Stimulated activated CD4-positive, alpha-beta T cell treated with anti-CD3 and anti-CD28 coated beads, Interleukin-12 subunit alpha, Interleukin-12 subunit beta, amount 100 ng/mL, for 48 hours (primary cell): Measurements from ENCODE around the gene LRRTM1.

Experiments used
- DNase-seq, 3 donors: peaks; one replicate each; pipeline ENCODE4 v3.0.0-alpha.2; 2020; ENCODE audit warnings: low read depth in 2 of 3, low spot score in 1 of 3

The LRRTM1 gene

GRCh38 chr2:80303909-80304837 is at the start of gene LRRTM1:
TSS of gene LRRTM1 (minus strand) at chr2:80304752. CDS start at chr2:80303819, 933 bp downstream.
- DNase-seq: no peak

DNA sequence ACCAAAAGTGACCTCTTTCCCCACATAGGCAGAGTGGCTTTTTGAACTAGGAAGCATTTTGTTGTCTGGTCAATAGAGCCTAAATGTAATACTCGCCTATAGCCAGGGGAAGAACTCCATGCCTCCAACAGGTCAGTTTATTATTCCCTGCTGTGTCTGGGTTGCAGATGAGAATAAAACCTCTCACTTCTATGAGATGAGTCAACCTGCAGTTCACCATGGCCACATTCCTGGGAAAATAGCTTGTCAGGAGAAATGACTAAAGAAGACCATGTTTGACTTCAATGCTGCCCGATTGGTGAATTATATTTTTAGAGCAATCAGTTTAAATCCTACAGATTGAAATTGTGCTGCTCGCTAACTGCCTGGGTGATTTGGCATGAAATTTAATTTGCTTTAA is 46.7 kb upstream of the LRRTM1 start:
- DNase-seq: no peak

- no peak for DNase-seq
These were observed 44.4 kb upstream of the LRRTM1 start for GRCh38 chr2:80348953-80349352.

- no peak for DNase-seq
These were observed 43.5 kb upstream of the LRRTM1 start for GRCh38 chr2:80348078-80348477.

GRCh38 chr2:80340022-80340421 is 35.5 kb upstream of the LRRTM1 start:
- no peak for DNase-seq

DNA sequence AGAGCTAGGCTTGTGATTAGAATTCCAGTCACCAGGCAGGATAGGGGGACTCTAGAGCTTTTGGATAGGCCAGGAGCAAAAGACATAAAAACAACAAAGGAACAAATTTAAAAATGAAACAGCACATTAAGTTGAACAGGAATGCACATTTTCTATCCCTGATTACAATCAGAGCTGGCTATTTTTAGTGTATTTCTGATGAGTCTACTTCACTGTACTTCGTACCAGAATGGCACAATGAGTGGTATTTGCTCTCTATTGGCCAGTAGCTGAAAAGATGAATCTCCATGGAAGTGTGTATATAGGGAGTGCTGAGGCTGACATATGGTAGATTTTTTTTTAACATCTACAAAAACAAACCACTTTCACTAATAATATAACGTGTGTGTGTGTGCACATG is 34.2 kb upstream of the LRRTM1 start:
- no peak for DNase-seq

DNA sequence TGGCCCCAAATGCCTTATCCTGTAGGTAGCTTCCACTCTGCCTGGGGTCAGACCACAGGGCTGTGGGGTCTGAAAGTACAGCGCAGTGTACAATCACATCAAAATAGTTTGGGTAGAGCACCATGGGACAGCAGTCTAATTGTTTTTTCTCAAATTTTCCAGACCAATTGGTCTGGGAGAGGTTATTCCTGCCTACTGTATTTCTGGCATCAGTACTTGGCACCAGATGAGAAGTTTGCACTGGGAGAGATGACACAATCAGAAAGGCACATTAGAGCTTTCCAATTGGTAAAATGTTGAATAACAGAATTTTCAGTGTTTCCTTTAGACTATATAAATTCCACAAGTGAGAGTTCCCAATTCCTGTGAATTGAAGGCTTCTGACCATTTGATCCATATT is 30.9 kb upstream of the LRRTM1 start:
- no peak for DNase-seq

GRCh38 chr2:80333886-80334285 is 29.3 kb upstream of the LRRTM1 start:
- DNase-seq: no peak

DNA sequence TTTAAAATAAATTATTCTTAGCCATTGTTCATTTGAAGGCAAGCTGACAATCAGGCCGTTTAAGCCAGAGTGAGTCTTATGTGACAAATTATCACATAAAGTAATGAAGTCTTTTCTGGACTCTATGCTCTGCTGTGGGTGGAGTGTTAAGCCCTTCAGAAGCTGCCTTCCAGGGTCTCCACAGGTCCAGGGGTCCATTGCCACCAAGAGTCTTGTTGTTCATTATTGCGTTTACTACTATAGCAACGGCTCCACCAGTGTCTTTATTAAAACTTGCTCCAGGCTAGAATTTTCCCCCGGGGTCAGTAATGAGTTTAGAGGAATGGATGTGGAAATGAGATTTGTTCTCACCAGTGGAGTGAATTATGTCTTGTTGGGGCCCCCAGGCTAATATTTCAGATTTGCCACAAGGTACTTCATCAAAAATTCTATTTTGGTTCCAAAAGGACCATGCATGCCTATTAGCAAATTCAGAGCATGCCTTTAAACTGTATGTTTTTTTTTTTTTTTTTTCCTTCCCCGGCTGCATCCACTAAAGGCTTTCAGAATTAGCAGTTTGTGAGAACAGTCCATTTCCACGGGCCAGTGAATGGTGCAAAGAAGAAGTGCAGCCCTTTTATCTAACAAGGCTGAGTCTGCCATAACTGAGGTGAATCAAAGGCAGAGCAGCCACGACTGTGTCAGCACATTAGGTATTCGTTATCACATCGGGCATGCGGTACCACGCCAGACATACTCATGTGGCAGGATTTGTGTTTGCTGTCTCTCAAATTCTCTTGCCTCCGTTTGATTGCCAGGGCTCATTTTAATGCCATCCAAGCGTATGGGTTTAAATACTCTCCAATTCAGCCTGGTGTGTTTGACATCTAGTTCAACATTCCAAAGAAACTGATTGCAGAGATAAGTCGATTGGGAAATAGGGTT is 26.2 kb upstream of the LRRTM1 start:
- DNase-seq: no peak

- no peak for DNase-seq
These were observed 24.9 kb upstream of the LRRTM1 start for GRCh38 chr2:80329491-80329890.

DNA sequence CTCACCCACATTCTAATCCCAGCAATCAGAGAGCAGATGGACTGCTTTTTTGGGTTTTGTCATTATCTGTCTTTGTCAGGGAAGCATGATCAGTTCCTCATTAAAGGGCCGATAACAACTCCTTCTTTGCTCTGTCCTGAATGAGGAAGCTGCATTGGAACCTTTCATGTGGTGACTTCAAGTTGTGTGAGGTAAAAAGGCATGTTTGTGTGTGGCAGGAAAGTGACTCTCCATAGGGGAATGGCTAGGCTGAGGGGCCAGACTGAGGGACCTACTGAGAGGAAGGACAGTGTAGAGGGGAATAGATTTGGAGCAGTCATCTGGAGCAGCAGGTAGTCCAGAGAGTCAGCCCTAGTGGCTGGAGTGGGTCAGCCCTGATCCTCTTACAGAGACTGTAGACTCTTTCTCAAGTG is 23.6 kb upstream of the LRRTM1 start:
- DNase-seq: no peak

DNA sequence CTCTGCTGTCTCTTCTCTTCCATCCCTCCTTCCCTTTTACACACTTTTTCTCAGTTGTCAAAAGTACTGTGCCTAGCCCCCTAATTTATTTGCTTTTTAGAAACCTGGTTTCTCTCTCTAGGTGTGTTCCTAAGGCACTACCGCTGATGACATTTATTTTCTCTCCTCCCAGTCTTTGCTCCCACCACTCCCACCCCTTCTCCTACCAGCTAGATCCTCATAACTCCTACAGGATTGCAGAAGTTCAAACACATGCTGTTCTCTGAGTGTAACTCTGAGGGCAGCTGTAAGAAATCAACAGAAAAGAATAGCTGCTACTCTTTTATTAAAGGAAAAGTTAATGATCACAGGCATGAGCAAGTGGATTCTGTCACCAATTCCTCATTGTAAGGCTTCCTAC is 22.3 kb upstream of the LRRTM1 start:
- DNase-seq: no peak

DNA sequence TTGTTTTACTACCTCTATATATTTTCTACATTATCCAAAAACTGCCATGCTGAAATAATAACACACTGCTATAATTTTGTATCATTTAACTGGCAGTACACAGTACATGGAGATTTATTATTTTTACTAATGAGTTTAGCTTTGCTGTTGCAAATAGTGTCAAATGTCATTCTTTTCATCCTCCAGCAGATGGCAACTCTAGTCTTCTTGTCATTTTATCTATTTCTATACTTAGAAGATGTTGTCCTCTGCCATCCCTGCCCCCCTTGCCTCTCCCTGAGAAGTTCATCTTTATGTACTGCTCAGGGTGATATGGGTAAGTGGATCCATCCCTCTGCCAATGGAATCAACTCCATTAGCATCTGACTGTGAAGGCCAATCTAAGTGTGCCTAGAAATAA is 21.7 kb upstream of the LRRTM1 start:
- DNase-seq: no peak

GRCh38 chr2:80324525-80324924 is 20.0 kb upstream of the LRRTM1 start:
- no peak for DNase-seq

DNA sequence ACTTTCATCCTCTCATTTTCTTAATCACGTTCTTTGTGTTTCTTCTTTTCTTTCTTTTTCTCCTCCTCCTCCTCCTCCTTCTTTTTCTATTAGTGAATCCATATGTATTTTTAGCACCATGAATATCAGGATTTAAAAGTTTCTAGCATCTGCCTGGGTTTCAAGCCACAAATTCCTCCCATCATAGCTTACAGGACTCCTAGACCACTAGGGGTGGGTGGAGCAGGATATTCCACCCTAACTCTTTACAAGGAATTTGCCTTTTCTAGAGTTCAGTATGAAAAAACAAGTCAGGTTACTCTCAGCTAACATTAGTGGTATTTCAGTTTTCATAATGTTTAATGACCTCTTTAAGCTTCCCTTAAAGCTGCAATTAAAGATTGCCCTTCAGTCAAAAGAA is 19.1 kb upstream of the LRRTM1 start:
- no peak for DNase-seq

- DNase-seq: no peak
These were observed 18.4 kb upstream of the LRRTM1 start for GRCh38 chr2:80322958-80323357.

DNA sequence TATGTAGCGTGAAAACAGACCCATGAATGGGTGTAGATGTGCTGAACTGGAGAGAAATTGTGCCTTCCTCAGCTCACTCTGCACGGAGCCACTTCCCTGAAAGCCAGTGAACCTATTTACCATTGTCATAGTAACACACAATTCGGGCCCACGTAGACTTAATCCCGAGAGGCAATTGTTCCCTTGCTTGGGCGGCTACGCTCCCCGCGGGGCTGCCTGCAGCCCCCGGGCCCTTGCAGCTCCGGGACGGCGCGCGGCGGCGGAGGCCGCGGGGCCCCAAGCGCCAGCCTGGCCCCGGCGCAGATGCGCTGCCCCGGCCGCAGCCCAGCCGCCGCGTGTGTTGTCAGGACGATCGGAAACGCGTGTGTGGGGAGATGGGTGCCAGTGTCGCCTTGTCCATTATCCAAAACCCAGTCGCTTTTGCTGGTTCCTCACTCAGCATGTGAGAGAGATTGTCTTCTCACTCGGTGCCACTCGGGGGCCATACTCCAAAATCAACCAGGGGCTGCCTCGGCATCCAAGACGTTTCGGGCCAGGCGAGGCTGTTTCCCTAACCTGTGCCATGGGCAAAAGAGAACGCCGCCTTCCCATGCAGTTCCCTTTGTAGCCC is 17.9 kb upstream of the LRRTM1 start:
- DNase-seq: no peak

DNA sequence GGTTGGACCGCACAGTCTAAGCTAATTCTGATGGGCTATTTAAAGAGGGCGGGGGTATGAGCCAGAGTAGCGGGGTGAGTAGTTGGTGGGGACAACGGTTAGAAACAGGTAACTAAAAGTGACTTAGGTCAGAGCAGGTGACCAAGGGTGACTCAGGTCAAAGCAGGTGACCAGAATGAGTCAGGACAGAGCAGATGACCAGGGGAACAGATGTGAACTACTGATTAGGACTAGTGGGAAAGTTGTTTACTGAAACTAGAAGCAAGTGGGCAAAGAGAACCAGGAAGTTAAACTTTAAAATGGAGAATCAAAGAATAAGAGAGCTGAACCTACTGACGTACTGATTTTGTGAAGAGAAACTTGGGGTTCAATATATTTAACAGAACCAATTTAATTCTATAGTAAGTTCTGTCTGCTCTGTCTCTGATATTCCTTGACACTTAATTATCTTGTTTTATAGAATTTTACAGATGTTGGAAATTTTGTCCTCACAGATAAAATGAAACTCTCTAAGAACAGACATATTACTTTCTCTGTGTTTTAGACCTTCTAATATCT is 7.8 kb upstream of the LRRTM1 start:
- no peak for DNase-seq

- DNase-seq: no peak
These were observed 6.8 kb upstream of the LRRTM1 start for GRCh38 chr2:80311304-80311703.

GRCh38 chr2:80303006-80303908 is 1.3 kb downstream of the LRRTM1 start:
- no peak for DNase-seq
